ENCODE data around the gene CD8B2.
"Not testable (repeated sequence)": the region's sequence is repeated elsewhere in the genome, so short reads cannot be mapped to it uniquely, and the experiment has no call there.

DNA sequence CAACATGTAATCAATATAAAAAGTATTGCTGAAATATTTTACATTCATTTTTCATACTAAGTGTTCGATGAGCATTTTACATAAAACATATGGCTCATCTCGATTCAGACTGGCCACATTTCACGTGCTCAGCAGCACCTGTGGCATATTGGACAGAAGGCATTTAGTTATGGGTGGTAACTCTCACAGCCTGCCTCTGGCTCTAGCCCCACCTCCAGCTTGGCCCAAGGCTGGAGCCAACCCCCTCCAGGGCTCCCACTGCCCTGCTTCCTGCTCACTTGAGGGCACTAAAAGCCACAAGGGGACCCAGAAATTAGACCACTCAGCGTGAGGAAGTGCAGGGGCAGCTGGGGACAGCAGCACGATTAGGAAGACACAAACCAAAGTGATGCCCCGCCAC is 5.2 kb downstream of the CD8B2 start:
- TF ChIP-seq, protein P1, sequence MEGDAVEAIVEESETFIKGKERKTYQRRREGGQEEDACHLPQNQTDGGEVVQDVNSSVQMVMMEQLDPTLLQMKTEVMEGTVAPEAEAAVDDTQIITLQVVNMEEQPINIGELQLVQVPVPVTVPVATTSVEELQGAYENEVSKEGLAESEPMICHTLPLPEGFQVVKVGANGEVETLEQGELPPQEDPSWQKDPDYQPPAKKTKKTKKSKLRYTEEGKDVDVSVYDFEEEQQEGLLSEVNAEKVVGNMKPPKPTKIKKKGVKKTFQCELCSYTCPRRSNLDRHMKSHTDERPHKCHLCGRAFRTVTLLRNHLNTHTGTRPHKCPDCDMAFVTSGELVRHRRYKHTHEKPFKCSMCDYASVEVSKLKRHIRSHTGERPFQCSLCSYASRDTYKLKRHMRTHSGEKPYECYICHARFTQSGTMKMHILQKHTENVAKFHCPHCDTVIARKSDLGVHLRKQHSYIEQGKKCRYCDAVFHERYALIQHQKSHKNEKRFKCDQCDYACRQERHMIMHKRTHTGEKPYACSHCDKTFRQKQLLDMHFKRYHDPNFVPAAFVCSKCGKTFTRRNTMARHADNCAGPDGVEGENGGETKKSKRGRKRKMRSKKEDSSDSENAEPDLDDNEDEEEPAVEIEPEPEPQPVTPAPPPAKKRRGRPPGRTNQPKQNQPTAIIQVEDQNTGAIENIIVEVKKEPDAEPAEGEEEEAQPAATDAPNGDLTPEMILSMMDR (conservative IDR thresholded peaks at IDR 0.05; ENCODE audit: low read length) = not testable (repeated sequence)
- TF ChIP-seq EZH2phosphoT487 (IDR thresholded peaks at IDR 0.05; ENCODE audit: borderline replicate concordance) = not testable (repeated sequence)

Data from Loucy (cell line).